Left colon (tissue), 2 donors: ENCODE measurements around the gene SMAD7. TPM values are rescaled to one million over a fixed set of nuclear protein-coding genes. Genes with fewer than 3 reads are reported as not detected.

ENCODE experiments used
- ATAC-seq: fragments of 200-7000 bp; cut with Tn5 transposase; one replicate; pipeline ENCODE4 v1.9.1; 2020; ENCODE audit warnings: mild to moderate bottlenecking, moderate library complexity
- DNase-seq, 2 donors: peaks; one replicate each; pipeline ENCODE4 v3.0.0-alpha.2; 2020
- intact Hi-C, 2 donors: fragments of 100-400 bp; cut with DNase I in 1 of 2; cut with micrococcal nuclease in 1 of 2; formaldehyde crosslinking; loops; one replicate each; pipeline versions ENCODE4 v1.11.2 to v1.14.0; 2022; cut with DNase I, micrococcal nuclease
- total RNA-seq, 2 donors: library from RNA; stranded (reverse); fragmentation: NEBNext Ultra II Directional; extraction: Animal tissue kit (Norgen Biotek cat#: 25700); gene quantifications; one replicate each; pipeline ENCODE4 v1.2.1, GENCODE V29; 2021
- donor health status: DM: no; HTN: no; CAD: no.
- donor health status: DM: yes; HTN: yes; CAD: no.

Gene SMAD7
- total RNA-seq, 2 donors from 2014 or later: 36.4 to 50.0 TPM

DNA sequence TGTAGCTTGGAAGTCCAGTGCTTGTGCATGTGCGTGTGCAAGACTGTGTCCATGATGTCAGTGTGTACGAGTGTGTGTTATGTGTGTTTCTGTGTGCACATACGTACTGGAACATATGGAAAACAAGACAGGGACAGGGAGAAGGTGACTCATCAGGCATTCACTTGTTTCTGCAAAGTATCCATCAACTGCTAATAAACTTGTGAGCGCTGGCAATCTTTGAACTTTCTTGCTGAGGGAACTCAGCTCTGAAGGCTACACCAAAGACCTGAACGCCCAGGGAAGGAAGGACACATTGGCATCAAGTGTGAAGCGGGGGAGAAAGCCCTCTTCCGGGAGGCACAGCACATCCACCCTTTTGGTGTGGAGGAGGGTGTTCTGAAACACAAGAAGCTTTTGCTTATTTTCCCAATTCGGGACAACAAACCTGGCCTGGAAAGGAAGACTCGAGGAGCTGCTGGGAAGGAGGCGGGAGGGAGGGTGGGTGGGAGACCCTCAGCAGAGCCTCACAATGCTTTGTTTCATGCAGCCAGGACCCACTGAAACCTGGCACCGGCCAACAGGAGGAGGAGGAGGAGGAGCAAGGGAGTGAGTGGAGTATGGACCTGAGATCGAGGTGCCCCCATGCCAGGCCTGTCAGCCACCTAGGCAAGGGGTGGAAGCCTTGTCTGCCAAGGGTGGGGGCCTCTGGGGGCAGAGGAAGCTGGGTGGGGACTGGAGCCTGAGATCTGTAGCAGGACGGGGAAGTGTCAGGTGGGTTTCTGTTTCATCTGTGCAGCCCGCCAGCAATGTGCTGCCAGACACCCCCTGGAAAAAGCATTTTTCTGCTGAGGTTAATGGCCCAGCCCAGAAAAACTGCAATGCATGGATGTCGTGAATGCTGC lies 26.8 kb downstream of the SMAD7 start:
- ATAC-seq: peak; percentile 11
- DNase-seq: peak in 1 of 2 donors; percentile 34
- intact Hi-C loops: no loop called here

- peak; percentile 58 for ATAC-seq
- intact Hi-C loops: no loop called here
- DNase-seq: peak; percentile 72 to 83
Observed at GRCh38 chr18:48922801-48923730, 27.7 kb downstream of the SMAD7 start.

DNA sequence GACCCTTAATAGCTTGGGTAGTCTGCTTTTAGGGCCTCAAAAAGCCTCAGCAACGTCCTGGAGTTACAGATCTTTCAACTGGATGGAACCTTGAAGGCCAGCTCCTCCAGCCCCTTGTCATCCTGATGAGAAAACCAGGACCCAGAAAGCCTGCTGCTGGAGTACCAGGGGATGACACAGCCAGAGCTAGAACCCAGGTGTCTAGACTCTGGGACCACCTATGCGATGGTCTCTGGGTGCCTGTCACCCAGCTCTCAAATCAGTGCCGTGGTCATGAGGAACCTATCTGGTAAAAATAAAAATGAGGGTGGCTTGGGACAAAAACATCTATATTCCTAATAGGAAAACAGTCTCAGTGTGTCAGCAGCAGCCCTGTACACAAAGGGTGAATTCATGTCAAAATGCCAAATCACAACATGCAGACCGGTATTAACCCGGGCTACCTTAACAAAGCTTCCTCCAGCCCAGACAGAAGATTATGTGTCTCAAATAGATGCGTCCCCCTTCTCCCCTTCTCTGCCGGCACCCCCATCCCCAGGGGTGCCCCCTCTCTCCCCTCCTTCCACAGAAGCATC lies 28.5 kb downstream of the SMAD7 start:
- no peak for ATAC-seq
- intact Hi-C loops: no loop called here
- DNase-seq: no peak

DNA sequence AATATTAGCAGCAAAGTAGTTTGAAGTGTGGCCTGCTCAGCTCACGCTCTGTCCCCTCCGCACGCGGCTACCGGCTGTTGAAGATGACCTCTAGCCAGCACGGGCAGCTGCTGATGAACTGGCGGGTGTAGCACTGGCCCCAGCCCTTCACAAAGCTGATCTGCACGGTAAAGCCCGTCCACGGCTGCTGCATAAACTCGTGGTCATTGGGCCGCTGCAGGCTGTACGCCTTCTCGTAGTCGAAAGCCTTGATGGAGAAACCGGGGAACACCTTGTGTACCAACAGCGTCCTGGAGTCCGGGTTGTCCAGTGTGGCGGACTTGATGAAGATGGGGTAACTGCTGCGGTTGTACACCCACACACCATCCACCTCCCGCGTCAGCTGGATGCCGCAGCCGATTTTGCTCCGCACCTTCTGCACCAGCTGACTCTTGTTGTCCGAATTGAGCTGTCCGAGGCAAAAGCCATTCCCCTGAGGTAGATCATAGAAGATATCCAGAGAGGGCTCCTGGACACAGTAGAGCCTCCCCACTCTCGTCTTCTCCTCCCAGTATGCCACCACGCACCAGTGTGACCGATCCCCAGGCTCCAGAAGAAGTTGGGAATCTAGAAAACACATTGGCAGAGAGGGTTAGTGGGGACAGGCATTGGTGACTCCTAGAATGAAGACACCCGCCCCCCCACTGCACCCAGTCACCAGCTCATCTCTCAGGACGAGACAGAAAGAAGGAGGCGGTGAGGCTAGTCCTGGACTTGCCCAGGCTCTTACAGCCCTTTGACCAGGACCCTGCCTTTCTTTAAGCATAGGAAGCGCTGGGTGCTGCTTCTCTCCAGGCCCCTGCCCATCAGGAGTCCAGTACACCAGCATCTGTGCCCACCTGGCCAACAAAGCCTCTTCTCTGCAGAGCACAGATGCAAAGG lies 29.2 kb downstream of the SMAD7 start:
- DNase-seq (no peak), ATAC-seq (no peak)
- intact Hi-C loops: no loop called here

DNA sequence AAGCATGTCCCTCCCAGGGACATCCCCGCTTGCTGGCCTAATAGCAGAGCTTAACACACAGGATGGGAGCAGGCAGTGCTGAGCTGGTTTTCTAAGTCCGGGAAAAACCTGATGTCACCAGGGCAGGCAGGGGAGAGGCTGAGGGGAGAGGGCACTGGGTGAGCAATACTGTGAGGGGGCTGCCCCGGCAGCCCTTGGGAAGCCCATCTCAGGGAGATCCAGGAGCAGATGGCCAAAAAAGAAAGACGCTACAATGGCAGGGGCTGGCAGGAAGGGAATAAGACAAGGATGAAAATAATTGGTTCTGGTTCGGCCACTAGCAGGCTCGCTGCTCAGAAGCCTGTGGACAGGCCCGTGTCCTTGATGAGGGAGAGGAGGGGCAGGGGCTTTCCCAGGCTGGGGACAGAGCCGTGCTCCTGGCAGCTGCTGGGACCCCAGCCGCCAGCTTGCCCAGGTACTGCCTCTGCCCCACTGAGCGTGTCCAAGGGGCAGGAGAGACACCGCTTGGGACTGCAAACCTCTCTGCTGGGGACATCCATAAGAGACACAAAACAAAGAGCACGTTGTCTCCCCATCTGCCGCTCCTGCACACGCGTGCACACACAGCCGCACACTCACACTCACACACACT lies 30.2 kb downstream of the SMAD7 start:
- intact Hi-C loops: no loop called here
- DNase-seq (no peak), ATAC-seq (no peak)

DNA sequence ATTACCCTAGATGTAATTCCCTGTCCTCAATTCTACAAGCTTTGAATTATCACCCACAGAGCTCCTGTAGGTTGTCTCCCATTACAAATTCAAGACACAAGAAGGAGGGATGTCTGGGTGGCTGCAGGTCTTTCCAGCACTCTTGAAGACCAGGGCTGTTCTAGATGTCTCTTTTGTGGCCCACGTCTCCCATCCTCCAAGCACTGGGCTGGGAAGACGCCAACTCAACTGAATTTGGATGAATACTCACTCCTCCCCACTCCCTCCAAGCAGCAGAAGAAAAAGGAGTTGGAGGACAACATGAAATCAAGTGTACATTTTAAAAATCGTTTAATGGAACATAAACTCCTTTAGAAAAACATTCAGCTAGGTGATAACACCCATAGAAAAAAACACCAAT lies 31.2 kb downstream of the SMAD7 start:
- no peak for DNase-seq
- no peak for ATAC-seq
- intact Hi-C loops: no loop called here

DNA sequence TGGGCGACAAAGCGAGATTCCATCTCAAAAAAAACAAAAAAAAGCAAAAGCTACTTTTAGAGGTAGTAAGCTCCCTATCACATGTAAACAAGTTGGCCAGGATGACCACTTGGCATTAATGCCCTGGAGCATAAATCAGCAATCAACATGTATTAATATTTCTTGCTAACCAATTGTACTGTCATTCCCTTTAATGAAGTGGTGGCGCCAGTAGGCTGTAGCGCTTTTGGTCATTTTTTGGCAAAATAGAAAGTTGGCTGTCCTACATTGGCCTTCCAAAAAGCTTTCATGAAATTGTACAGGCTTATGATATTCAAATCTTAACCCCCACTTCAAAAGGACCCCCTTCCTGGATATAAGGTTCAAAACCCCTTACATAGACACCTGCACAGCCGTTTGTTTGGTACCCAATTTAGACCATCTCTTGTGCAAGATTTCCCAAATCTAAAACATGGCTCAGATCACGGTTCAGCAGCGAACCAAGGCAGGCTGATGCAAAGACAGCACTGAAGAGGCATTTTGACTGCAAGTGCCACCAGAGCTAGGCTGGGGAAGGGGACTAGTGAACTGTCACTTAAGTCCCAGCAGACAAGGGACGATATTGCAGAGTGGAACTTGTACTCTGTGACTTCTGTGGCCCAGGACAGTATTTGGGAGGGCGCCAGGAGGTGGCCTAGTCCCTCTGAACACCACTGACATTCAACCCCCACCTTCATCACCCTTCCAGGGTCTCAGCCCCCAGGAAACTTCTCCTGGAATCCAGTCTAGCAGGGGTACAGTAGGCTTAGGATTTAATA lies 31.9 kb downstream of the SMAD7 start:
- intact Hi-C loops: no loop called here
- DNase-seq (no peak), ATAC-seq (no peak)

DNA sequence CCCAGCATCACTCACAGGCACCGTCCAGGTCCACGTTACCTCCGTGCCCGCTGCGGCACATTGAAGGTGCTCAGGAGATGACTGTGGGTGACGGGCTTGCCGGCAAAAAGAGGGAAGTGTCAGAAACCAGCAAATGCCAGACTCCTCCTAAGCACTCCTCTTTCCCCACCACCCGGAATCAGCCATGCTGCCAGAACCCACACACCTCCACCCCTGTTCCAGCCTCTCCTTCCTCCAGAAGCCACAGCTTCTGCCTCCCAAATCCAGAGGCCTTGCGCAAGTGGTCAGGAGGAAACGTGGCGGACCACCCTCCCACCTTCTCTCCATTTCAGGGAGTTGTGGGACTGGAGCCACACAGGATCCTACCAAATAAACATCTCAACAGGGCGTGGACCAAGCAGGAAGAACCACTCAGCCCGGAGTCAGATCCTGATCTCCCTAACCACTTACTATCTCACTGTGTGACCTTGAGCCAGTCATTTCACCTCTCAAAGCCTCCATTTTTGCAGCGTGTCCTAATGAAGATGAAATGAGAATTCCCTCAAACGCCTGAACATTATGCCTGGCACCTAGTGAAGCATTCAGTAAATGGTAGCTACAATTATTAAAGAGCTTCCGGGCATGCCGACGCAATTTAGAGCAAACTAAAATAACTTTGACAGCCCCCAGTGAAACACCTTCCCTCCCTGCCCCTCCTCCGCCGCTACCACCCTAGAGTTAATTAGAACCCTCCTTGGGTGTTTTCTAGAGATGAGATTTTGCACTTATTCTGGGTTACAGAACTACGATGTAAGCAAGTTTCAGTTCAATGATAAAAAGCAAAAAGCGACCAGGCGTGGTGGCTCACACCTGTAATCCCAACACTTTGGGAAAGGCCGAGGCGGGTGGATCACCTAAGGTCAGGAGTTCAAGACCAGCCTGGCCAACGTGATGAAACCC lies 32.9 kb downstream of the SMAD7 start:
- no peak for DNase-seq
- intact Hi-C loops: no loop called here

GRCh38 chr18:48915626-48916425 lies 34.9 kb downstream of the SMAD7 start:
- DNase-seq: no peak
- ATAC-seq: no peak
- intact Hi-C loops: no loop called here

More for the DNA sequence above, 32.9 kb downstream of the SMAD7 start:
- ATAC-seq: peak; percentile 28

DNA sequence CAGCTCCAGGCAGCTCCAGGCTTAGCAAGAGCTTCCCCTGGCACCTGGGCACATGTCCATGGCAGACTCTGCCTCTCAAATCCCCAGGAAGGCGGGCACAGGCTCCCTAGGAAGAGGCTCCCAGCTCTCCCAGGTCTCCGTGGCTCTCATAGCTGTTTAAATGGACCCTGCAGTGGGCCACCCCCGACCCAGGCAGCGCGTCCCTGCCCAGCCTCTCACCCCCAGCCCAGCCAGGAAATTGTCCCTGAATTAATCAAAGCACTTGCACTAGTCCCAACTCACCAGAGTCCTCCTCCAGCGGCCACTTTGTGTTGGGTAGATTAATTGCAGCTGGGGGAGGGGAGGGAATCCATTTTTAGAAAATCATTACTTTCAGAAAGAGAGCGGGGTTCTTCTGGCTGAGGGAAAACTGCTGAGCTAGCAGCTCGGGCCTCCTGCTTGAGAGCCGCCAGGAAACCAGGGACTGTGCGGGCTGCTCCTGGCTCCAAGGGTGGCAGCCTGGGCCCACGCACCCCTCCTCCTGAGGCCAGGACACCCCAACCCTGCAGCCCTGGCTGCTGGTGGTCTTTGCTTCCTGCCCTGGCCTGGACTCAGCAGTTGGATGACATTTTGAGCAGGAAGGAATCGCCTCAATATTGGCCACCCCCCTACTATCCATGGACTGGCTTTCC lies 36.0 kb downstream of the SMAD7 start:
- intact Hi-C loops: no loop called here
- DNase-seq (no peak), ATAC-seq (no peak)

DNA sequence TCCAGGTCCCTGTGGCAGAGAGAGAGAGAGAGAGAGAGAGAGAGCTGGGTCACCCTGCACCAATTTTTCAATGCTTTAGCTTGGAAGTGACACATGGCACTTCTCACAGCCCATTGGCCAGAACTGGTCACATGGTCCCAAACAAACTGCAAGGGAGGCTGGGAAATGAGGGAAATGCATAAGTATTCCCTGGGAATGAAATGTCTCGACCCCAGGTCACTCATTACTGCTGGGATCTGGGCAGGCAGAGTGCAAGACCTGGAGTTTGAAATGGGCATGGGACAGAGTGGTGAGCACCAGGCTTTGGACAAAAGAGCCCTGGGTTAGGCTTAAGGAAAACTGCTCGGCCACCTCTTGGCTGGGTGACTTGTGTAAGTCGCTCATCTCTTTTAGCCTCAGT lies 37.0 kb downstream of the SMAD7 start:
- intact Hi-C loops: no loop called here
- ATAC-seq: no peak
- DNase-seq: no peak

DNA sequence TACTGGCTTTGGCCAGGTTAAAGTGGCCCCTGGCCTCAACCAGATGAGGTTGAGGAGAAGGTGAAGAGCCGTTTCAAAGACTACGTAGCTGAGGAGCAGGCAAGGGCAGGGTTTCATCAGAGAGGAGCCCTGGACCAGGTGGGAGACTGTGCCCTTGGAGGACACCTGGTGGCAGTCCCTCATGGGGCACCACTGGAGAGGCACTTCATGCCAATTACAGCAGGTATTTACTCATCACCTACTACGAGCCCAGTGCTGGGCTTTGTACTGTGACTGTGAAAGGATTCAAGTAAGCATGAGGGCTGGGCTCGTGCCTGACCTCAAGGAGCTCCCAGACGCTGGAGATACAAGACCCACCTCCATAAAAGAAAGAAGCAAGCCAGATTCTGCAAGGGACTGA lies 37.6 kb downstream of the SMAD7 start:
- ATAC-seq (peak; percentile 78), DNase-seq (no peak)
- intact Hi-C loops: no loop called here

DNA sequence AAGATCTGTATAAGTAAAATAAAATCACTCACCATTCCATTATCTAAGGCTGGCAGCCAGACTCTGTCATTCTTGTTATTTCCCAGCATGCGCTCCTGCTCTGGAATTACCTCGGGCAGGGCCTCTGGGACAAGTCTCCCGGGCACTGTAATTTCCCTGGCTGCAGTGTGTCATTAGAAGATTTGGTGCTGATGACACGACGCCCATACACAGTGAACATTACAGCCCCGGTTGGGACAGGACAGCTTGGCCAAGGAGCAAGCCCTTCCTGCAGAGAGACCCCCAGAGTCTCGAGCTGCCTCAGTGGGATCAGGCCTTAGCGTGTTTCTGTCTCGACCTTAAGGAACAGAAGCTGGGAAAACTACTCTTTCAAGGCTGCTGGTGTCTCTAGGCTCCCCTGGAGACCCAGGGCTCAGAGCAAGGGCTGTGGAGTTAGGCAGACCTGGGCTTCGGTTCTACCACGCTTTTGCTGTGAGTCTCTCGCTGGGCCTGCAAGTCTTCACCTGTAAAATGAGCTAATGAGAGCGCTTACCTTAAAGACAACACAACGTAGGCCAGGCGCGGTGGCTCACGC lies 39.7 kb downstream of the SMAD7 start:
- DNase-seq (no peak), ATAC-seq (no peak)
- intact Hi-C loops: no loop called here

DNA sequence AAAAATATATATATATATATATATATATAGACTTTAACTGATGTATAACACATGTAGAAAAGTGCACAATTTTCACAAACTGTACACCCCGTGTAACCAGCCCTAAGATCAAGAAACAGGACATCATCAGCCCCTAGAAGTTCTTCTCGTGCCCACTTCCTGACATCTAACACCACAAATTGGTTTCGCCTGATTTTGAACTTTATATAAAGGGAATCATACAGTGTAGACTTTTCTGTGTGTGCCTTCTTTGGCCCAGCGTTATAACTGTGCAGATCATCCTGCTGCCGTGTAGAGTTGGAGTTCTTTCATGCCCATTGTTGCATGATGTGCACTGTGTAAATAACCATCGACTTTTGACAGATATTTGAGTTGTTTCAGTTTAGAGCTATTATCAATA lies 41.0 kb downstream of the SMAD7 start:
- ATAC-seq (no peak), DNase-seq (no peak)
- intact Hi-C loops: no loop called here

DNA sequence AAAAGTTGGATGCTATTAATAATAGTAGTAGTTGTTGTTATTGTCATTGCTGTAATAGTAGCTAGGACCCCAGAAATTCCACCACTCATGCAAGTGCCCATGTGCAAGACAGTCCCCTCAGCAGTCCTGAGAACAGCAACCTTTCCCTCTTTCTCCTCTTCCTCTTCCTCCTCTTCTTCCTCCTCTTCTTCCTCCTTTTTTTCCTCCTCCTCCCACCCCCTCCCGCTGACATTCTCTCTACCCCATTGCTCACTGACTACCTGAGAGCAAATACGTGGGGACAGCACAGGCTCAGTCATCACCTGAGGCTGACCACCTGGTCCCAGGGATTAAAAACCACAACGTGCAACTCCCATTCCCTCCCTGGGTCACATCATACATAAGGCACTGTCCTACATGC lies 41.8 kb downstream of the SMAD7 start:
- intact Hi-C loops: no loop called here
- ATAC-seq (no peak), DNase-seq (no peak)
